Colonic mucosa (tissue), 4 donors: ENCODE results near the gene ZNF277. TPM values are rescaled to one million over a fixed set of nuclear protein-coding genes. Genes with fewer than 3 reads are reported as not detected.

ENCODE experiments used
- DNase-seq: peaks from one replicate; pipeline ENCODE4 v3.0.0-alpha.2; 2020
- H3K27ac ChIP-seq: fragments of 200-600 bp; one replicate; pipeline ENCODE4 v1.8.0; 2021
- H3K27me3 ChIP-seq: fragments of 200-600 bp; one replicate; pipeline ENCODE4 v1.8.0; 2021
- H3K36me3 ChIP-seq: fragments of 200-600 bp; one replicate; pipeline ENCODE4 v1.8.0; 2021
- H3K4me1 ChIP-seq: fragments of 200-600 bp; one replicate; pipeline ENCODE4 v1.8.0; 2021; ENCODE audit warnings: mild to moderate bottlenecking
- H3K4me3 ChIP-seq: fragments of 200-600 bp; one replicate; pipeline ENCODE4 v1.8.0; 2021
- H3K9ac ChIP-seq, 2 donors: one replicate each; pipeline ENCODE4 v1.7.0; 2013; ENCODE audit warnings: control low read depth in 2 of 2, low read depth in 2 of 2, low read length in 2 of 2
- H3K9me3 ChIP-seq: fragments of 200-600 bp; one replicate; pipeline ENCODE4 v1.8.0; 2021
- CTCF ChIP-seq: fragments of 200-600 bp; IDR thresholded peaks from one replicate; pipeline ENCODE4 v1.8.0; 2022; ENCODE audit warnings: antibody characterized with exemption, mild to moderate bottlenecking
- intact Hi-C: fragments of 100-400 bp; cut with DNase I; formaldehyde crosslinking; loops from one replicate; pipeline ENCODE4 v1.14.1; 2022
- total RNA-seq, 2 donors: library from RNA; stranded (reverse); fragmentation: NEBNext Ultra II Directional in 1 of 2; extraction: Animal tissue kit (Norgen Biotek cat#: 25700) in 1 of 2; gene quantifications; one replicate each; pipeline ENCODE4 v1.2.1, GENCODE V29; 2021
- donor health status: healthy.
- donor health status: DM: no; HTN: no; CAD: no.
- donor health status: DM: no; HTN: no; CAD: no.

ZNF277 gene
- total RNA-seq, 2 donors from 2014 or later, result 14.1 to 27.4 TPM

DNA sequence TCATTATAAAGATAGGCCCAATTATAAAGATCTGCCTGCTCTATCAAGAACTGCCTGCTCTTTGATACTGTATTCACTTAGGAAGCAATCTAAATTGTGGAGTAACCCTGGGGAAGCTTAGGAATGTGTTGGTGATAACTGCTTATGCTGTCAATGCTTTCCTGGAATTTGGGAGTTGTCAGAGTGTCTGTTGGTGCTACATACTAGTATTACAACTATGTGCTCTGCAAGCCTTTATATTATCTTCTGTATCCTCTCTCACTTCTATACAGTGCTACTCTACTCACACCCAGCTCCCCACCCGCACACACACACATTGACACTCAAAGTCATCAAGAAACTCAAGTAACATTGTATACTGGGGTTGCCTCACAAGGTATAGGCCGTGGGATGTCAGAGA lies 6.1 kb downstream of the ZNF277 start:
- H3K27me3 ChIP-seq, result no peaks in the 10 kb centered on the region
- H3K9me3 ChIP-seq, result no peaks in the 10 kb centered on the region
- no peak for DNase-seq
- no peak overlapping the region for H3K4me3 ChIP-seq
- no peak for TF ChIP-seq CTCF
- no peaks in the 10 kb centered on the region for H3K36me3 ChIP-seq
- H3K4me1 ChIP-seq, result peaks cover 7% of the 10 kb centered on the region
- H3K9ac ChIP-seq, result no peak overlapping the region
- no peak overlapping the region for H3K27ac ChIP-seq
- intact Hi-C loops, result loop anchor here (10.0 kb wide), 1 partner anchor 182 kb away; no protein-coding TSS in a partner anchor

GRCh38 chr7:112213735-112214134 lies 7.2 kb downstream of the ZNF277 start:
- no peaks in the 10 kb centered on the region for H3K36me3 ChIP-seq
- no peak overlapping the region for H3K9ac ChIP-seq
- no peak overlapping the region for H3K4me3 ChIP-seq
- H3K4me1 ChIP-seq, result peaks cover 7% of the 10 kb centered on the region
- no peak for DNase-seq
- H3K27ac ChIP-seq, result no peak overlapping the region
- no peaks in the 10 kb centered on the region for H3K9me3 ChIP-seq
- TF ChIP-seq CTCF, result no peak
- intact Hi-C loops, result loop anchor here (10.0 kb wide), 1 partner anchor 181 kb away; no protein-coding TSS in a partner anchor
- no peaks in the 10 kb centered on the region for H3K27me3 ChIP-seq

DNA sequence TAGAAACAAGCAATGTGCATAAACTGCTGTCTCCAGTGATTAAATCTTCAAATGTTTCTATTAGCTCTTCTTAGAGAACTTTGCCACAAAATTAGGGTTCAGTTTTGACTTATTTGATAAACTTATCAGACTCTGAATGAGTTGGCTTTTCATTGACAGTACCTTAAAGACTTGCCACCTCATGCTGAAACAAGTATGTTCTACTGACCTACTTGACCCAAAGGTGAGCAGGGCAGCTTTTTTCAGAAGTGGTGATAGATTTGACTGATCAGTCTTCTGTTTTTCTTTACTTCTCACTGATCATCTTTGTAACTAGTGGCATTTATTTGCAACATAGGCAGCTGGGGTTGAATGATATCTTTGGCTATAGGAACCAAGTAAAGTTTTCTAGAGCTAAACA lies 7.8 kb downstream of the ZNF277 start:
- Histone ChIP-seq H3K27ac (no peak overlapping the region), H3K9me3 (no peaks in the 10 kb centered on the region), H3K36me3 (no peaks in the 10 kb centered on the region), H3K4me3 (no peak overlapping the region), H3K27me3 (no peaks in the 10 kb centered on the region), H3K4me1 (peaks cover 7% of the 10 kb centered on the region), H3K9ac (no peak overlapping the region)
- DNase-seq, result no peak
- no peak for TF ChIP-seq CTCF
- intact Hi-C loops, result loop anchor here (10.0 kb wide), 1 partner anchor 181 kb away; no protein-coding TSS in a partner anchor

DNA sequence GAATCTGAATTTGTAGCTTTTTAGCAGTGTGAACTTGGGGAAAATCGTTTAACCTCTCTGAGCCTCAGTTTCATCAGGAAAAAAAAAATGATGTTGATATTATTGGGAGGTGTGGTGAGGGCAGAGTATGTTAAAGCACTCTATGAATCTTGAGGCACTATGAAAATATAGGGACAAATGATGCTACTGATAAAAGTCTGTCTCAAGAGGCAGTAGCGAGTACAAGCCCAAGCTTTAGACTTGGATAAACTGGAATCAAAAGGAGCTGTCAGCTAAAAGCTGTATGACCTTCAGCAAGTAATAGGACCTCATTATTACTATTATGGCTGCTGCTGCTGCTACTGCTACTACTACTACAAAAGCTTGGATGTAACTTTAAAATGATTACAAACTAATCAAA lies 8.4 kb downstream of the ZNF277 start:
- Histone ChIP-seq H3K4me1 (peaks cover 7% of the 10 kb centered on the region), H3K36me3 (no peaks in the 10 kb centered on the region), H3K27ac (no peak overlapping the region), H3K9ac (no peak overlapping the region), H3K9me3 (no peaks in the 10 kb centered on the region), H3K4me3 (no peak overlapping the region), H3K27me3 (no peaks in the 10 kb centered on the region)
- intact Hi-C loops, result loop anchor here (10.0 kb wide), 1 partner anchor 180 kb away; no protein-coding TSS in a partner anchor
- no peak for DNase-seq
- TF ChIP-seq CTCF, result no peak

GRCh38 chr7:112215787-112216186 lies 9.3 kb downstream of the ZNF277 start:
- no peak for TF ChIP-seq CTCF
- no peaks in the 10 kb centered on the region for H3K27me3 ChIP-seq
- no peak overlapping the region for H3K4me3 ChIP-seq
- H3K9me3 ChIP-seq, result no peaks in the 10 kb centered on the region
- DNase-seq, result no peak
- intact Hi-C loops, result loop anchor here (10.0 kb wide), 1 partner anchor 179 kb away; no protein-coding TSS in a partner anchor
- no peak overlapping the region for H3K9ac ChIP-seq
- no peaks in the 10 kb centered on the region for H3K36me3 ChIP-seq
- H3K27ac ChIP-seq, result no peak overlapping the region
- H3K4me1 ChIP-seq, result peaks cover 7% of the 10 kb centered on the region
